Heart right ventricle (tissue), 16 donors: Measurements from ENCODE around the gene CAMTA2. TPM values are rescaled to one million over a fixed set of nuclear protein-coding genes. Genes with fewer than 3 reads are reported as not detected.

Experiments used
- ATAC-seq, 8 donors: fragments of 200-7000 bp; cut with Tn5 transposase; one replicate each; pipeline ENCODE4 v1.9.1; 2020; ENCODE audit warnings: mild to moderate bottlenecking in 8 of 8, moderate library complexity in 8 of 8, moderate number of reproducible peaks in 1 of 8
- DNase-seq, 2 donors: peaks; one replicate each; pipeline ENCODE4 v3.0.0-alpha.2; 2020
- H3K27ac ChIP-seq, 10 donors: fragments of 200-600 bp; sonication (generic) in 2 of 10; one replicate each; pipeline versions ENCODE4 v1.5.0 to v1.8.0; 2020 to 2022; ENCODE audit warnings: mild to moderate bottlenecking in 3 of 10
- H3K27me3 ChIP-seq, 7 donors: fragments of 200-600 bp; one replicate each; pipeline ENCODE4 v1.8.0; 2021 to 2022; ENCODE audit warnings: mild to moderate bottlenecking in 2 of 7
- H3K36me3 ChIP-seq, 9 donors: fragments of 200-600 bp; sonication (generic) in 1 of 9; one replicate each; pipeline versions ENCODE4 v1.5.0 to v1.8.0; 2020 to 2022; ENCODE audit warnings: mild to moderate bottlenecking in 2 of 9
- H3K4me1 ChIP-seq, 9 donors: fragments of 200-600 bp; sonication (generic) in 1 of 9; one replicate each; pipeline versions ENCODE4 v1.5.0 to v1.8.0; 2020 to 2022; ENCODE audit warnings: mild to moderate bottlenecking in 4 of 9
- H3K4me3 ChIP-seq, 10 donors: fragments of 200-600 bp; sonication (generic) in 2 of 10; one replicate each; pipeline versions ENCODE4 v1.5.0 to v1.8.0; 2020 to 2022; ENCODE audit warnings: mild to moderate bottlenecking in 7 of 10, moderate library complexity in 2 of 10
- H3K9me3 ChIP-seq, 11 donors: fragments of 200-600 bp in 10 of 11; sonication (generic) in 2 of 11; one replicate each; pipeline versions ENCODE4 v1.5.0 to v1.8.0; 2013 to 2022; ENCODE audit warnings: mild to moderate bottlenecking in 2 of 11, control low read depth in 1 of 11, moderate library complexity in 1 of 11
- WGBS, 2 donors: extraction: QIAGEN DNeasy Blood & Tissue Kit; methylation state at CpG; one replicate each; pipeline ENCODE4 v1.1.7; 2013; ENCODE audit warnings: inconsistent platforms in 1 of 2; 5-methylcytosine and 5-hydroxymethylcytosine counted together
- intact Hi-C, 10 donors: fragments of 100-400 bp; cut with DNase I; formaldehyde crosslinking; loops; one replicate each; pipeline versions ENCODE4 v1.11.1 to v1.14.2; 2022
- long read RNA-seq, 3 donors: library from polyadenylated mRNA; unstranded; transcript quantifications; one replicate each; pipeline ENCODE4 v2.0.0, GENCODE V29; 2020 to 2021
- polyA plus RNA-seq, 2 donors: library from polyadenylated mRNA; stranded (reverse); fragments of 200-250 nt; gene quantifications; one replicate each; pipeline ENCODE4 v1.2.3, GENCODE V29; 2013
- total RNA-seq, 10 donors: library from RNA; stranded (reverse); fragmentation: NEBNext Ultra II Directional in 3 of 10; extraction: Animal tissue kit (Norgen Biotek cat#: 25700) in 3 of 10; gene quantifications; one replicate each; pipeline versions ENCODE4 v1.2.1 to v1.2.4, GENCODE V29; 2021 to 2023
- TF ChIP-seq, protein P1 (sequence below), 9 donors: fragments of 200-600 bp; sonication (generic) in 2 of 9; IDR thresholded peaks; one replicate each; pipeline versions ENCODE4 v1.5.0 to v1.8.0; 2021 to 2022; ENCODE audit warnings: antibody characterized with exemption in 9 of 9, mild to moderate bottlenecking in 5 of 9, moderate library complexity in 1 of 9
- donor health status: Arrhythmogenic right ventricular cardiomyopathy.
- donor health status: ischemic (EF 13 %, LVEDD 7.1; RV severe dilation, severe dysfunction).
- donor health status: healthy with polysubstance abuse.
- donor health status: DM: no; HTN: yes; CAD: no.
- donor health status: DM: no; HTN: no; CAD: no.
- donor health status: ischemic (EF 25% LVEDD 6.9; RV normal size, moderate dysfunction).
- donor health status: ischemic (EF 25% LVEDD 5.7; RV mildly dilated, moderate dysfunction).
- donor health status: healthy.
- donor health status: DM: yes; HTN: yes; CAD: no.
- donor health status: Ischemic cardiomyopathy.
- donor health status: ischemic (EF 35%, LVEDD 5.7; RV mildly dilated, moderate dysfunction).
- donor health status: nonischemic (EF 11% LVEDD 7.7; RV severe dilation, severe dysfunction).
- donor health status: DM: yes; HTN: yes; CAD: no.
- donor health status: PGD.
- donor health status: ischemic (EF 29% LVEDD 5.4; RV normal size, mild dysfunction).
- donor health status: nonischemic (EF 23%, LVEDD 6.1; RV moderate dilation, normal function).

Gene CAMTA2
- 10 to 100 TPM; 26.0 to 42.0 (median 33.7) TPM for total RNA-seq
- polyA plus RNA-seq = 10 to 100 TPM; 43.1 to 74.3 TPM
- long read RNA-seq, donor 1, partial matches to known transcripts = 7 of 13 reads
- long read RNA-seq, donor 1, other reads (novel, unspliced or antisense) = 6 of 13 reads
- long read RNA-seq, donor 2, partial matches to known transcripts = 8 of 20 reads
- long read RNA-seq, donor 2, other reads (novel, unspliced or antisense) = 12 of 20 reads
- long read RNA-seq, donor 3, partial matches to known transcripts = 11 of 24 reads
- long read RNA-seq, donor 3, other reads (novel, unspliced or antisense) = 12 of 24 reads

GRCh38 chr17:4986951-4987766, at the start of gene CAMTA2:
CAMTA2 (minus strand) TSS chr17:4987675; CDS start chr17:4986222, 1,453 bp downstream.
- peak within 1 kb of the TSS; percentile 61 to 97 (median 89) for H3K4me3 ChIP-seq
- WGBS, 2 donors = 1% methylated on average over 57 to 78 of the region's 78 CpGs
- no peaks in the 10 kb centered on the region for H3K9me3 ChIP-seq
- peak within 1 kb of the TSS; percentile 83 to 98 (median 95) for H3K27ac ChIP-seq
- peak; percentile 94 to 97 (median 96) for ATAC-seq
- peaks cover 0 to 35% (median 12%) of the 10 kb centered on the region in 9 donors for H3K36me3 ChIP-seq
- peak; percentile 94 for DNase-seq
- intact Hi-C loops = loop anchor here in 8 of 10 donors (1.0 to 10.0 kb wide), 8 partner anchors 20 to 80 kb away; partner anchors contain the start of genes GP1BA (in 2 of the 8), RNF167 (in 2 of the 8), SLC25A11 (in 2 of the 8) and PFN1 (in 1 of the 8)
- TF ChIP-seq, protein P1, sequence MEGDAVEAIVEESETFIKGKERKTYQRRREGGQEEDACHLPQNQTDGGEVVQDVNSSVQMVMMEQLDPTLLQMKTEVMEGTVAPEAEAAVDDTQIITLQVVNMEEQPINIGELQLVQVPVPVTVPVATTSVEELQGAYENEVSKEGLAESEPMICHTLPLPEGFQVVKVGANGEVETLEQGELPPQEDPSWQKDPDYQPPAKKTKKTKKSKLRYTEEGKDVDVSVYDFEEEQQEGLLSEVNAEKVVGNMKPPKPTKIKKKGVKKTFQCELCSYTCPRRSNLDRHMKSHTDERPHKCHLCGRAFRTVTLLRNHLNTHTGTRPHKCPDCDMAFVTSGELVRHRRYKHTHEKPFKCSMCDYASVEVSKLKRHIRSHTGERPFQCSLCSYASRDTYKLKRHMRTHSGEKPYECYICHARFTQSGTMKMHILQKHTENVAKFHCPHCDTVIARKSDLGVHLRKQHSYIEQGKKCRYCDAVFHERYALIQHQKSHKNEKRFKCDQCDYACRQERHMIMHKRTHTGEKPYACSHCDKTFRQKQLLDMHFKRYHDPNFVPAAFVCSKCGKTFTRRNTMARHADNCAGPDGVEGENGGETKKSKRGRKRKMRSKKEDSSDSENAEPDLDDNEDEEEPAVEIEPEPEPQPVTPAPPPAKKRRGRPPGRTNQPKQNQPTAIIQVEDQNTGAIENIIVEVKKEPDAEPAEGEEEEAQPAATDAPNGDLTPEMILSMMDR (IDR thresholded peaks at IDR 0.05) = peak; percentile 58 to 93 (median 78)
- H3K4me1 ChIP-seq = peaks cover 5 to 44% (median 26%) of the 10 kb centered on the region in 9 donors
- no peaks in the 10 kb centered on the region for H3K27me3 ChIP-seq

DNA sequence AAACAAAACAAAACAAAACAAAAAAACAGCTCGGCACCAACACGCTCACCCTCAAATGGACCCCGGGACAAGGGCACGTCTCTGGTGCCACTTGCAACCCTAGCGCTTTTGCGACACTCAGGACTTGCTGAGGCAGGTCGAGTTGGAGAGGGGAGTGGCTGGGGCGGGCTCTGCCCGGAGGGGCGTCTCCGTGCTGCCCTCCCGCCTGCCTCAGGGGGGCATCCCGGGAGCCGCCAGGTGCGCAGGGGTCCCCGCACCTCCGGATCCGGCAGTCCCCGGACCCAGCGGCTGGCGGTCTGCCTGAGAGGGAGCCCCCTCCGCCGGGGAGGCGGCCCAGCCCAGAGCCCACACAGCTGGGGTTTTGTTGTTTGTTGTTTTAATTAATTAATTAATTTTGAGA, 47.8 kb upstream of the CAMTA2 start, which contains the start of gene SLC52A1:
Gene SLC52A1 (minus strand): TSS at position 112 of the 400 bp plus-strand sequence. CDS start 820 bp downstream, outside the sequence.
- peaks cover 0 to 24% (median 7%) of the 10 kb centered on the region in 7 donors for H3K27me3 ChIP-seq
- no peaks in the 10 kb centered on the region for H3K9me3 ChIP-seq
- intact Hi-C loops = no loop called here
- TF ChIP-seq, protein P1 (IDR thresholded peaks at IDR 0.05) = no peak
- peak within 1 kb of the TSS in 6 of 10 donors; percentile 24 to 36 (median 30) for H3K4me3 ChIP-seq
- H3K36me3 ChIP-seq = no peaks in the 10 kb centered on the region
- H3K4me1 ChIP-seq = peaks cover 0 to 24% (median 11%) of the 10 kb centered on the region in 9 donors
- H3K27ac ChIP-seq = no peak within 1 kb of the TSS
- WGBS, 2 donors = 8 to 9% methylated on average over 21 to 24 of the region's 24 CpGs
- DNase-seq (no peak), ATAC-seq (peak in 1 of 8 donors; percentile 15)

DNA sequence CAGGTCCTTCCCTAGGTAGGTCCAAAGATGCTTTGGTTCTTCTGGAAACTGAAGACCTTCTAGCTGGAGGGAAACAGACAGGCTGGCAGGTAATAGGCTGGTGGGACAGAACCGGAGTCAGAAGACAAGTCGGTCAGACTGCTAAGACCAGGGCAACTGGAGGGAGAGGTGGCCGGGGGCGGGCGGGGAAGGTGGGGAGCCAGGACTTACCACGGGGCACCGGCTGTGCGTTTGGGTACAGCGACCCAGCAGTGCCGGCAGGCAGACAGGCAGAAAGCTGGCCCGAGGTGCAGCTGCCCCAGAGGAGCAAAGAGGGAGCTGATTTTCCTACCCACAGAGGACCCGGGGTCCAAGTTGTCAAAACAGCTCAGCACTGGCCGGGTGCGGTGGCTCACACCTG, 47.2 kb upstream of the CAMTA2 start:
- Histone ChIP-seq H3K9me3 (no peaks in the 10 kb centered on the region), H3K4me1 (peaks cover 0 to 24% (median 11%) of the 10 kb centered on the region in 9 donors), H3K27me3 (peaks cover 0 to 24% (median 7%) of the 10 kb centered on the region in 7 donors), H3K36me3 (no peaks in the 10 kb centered on the region), H3K27ac (no peak overlapping the region), H3K4me3 (no peak overlapping the region)
- TF ChIP-seq, protein P1 (IDR thresholded peaks at IDR 0.05) = no peak
- 88 to 89% methylated on average over 14 of the region's 14 CpGs for WGBS, 2 donors
- ATAC-seq = no peak
- intact Hi-C loops = no loop called here
- no peak for DNase-seq

- Histone ChIP-seq H3K36me3 (no peaks in the 10 kb centered on the region), H3K4me3 (no peak overlapping the region), H3K27me3 (peaks cover 0 to 24% (median 7%) of the 10 kb centered on the region in 7 donors), H3K27ac (no peak overlapping the region), H3K9me3 (no peaks in the 10 kb centered on the region), H3K4me1 (peaks cover 0 to 24% (median 11%) of the 10 kb centered on the region in 9 donors)
- ATAC-seq = peak in 1 of 8 donors; percentile 6
- intact Hi-C loops = no loop called here
- DNase-seq = no peak
- TF ChIP-seq, protein P1 (IDR thresholded peaks at IDR 0.05) = no peak
- 91 to 95% methylated on average over 5 of the region's 5 CpGs for WGBS, 2 donors
Observed at GRCh38 chr17:5034063-5034462, 46.6 kb upstream of the CAMTA2 start.
